Activated B cell treated with CpG ODN at 0.5 μM for 24 hours (primary cell): ENCODE measurements around the gene ZGLP1. TPM values are rescaled to one million over a fixed set of nuclear protein-coding genes. Genes with fewer than 3 reads are reported as not detected.

Source experiments
- ATAC-seq: fragments of 200-7000 bp; cut with Tn5 transposase; one replicate; pipeline ENCODE4 v1.10.0; 2021; ENCODE audit warnings: low read depth, mild to moderate bottlenecking, moderate library complexity
- CTCF ChIA-PET: fragments of 350-600 bp; sonication (Branson Sonifier 250); formaldehyde crosslinking; loops from one replicate; lab custom pipeline; 2021; ENCODE audit warnings: antibody characterized with exemption; lab: Charles Lee
- POLR2A ChIA-PET: fragments of 350-600 bp; sonication (Branson Sonifier 250); formaldehyde crosslinking; loops from one replicate; lab custom pipeline; 2021; ENCODE audit warnings: antibody characterized with exemption; lab: Charles Lee
- DNase-seq: peaks from one replicate; pipeline ENCODE4 v3.0.0; 2022
- H3K27ac Mint-ChIP-seq: one replicate; pipeline ENCODE4 v1.8.0; 2020; ENCODE audit warnings: mixed read lengths
- H3K27me3 Mint-ChIP-seq: one replicate; pipeline ENCODE4 v1.8.0; 2021; ENCODE audit warnings: mixed read lengths
- H3K36me3 Mint-ChIP-seq: one replicate; pipeline ENCODE4 v1.8.0; 2021; ENCODE audit warnings: low read depth, mixed read lengths
- H3K4me1 Mint-ChIP-seq: one replicate; pipeline ENCODE4 v1.8.0; 2021; ENCODE audit warnings: mixed read lengths
- H3K4me3 Mint-ChIP-seq: one replicate; pipeline ENCODE4 v1.8.0; 2020; ENCODE audit warnings: mild to moderate bottlenecking, mixed read lengths
- H3K9me3 Mint-ChIP-seq: one replicate; pipeline ENCODE4 v1.8.0; 2020; ENCODE audit warnings: mixed read lengths
- CTCF ChIP-seq: fragments of 200-600 bp; IDR thresholded peaks from one replicate; pipeline ENCODE4 v1.8.0; 2022; ENCODE audit warnings: antibody characterized with exemption, mild to moderate bottlenecking
- intact Hi-C: fragments of 100-400 bp; cut with micrococcal nuclease; formaldehyde crosslinking; loops from one replicate; pipeline ENCODE4 v1.15.1; 2024
- total RNA-seq: library from RNA; stranded (reverse); gene quantifications from 2 replicates; pipeline ENCODE4 v1.2.3, GENCODE V29; 2022

The ZGLP1 gene
- total RNA-seq, 1 donor from 2014 or later: 5.1 TPM

GRCh38 chr19:10271543-10272086, 38.0 kb downstream of the ZGLP1 start:
- intact Hi-C loops: loop anchor here (1.0 to 2.0 kb wide), 5 partner anchors 35 to 231 kb away; partner anchors contain the start of genes CDC37, FDX2 and TYK2
- peak overlapping the region; percentile 87 for H3K4me3 Mint-ChIP-seq
- H3K36me3 Mint-ChIP-seq: peaks cover 25% of the 10 kb centered on the region
- peak; percentile 43 for ATAC-seq
- CTCF ChIA-PET: interaction anchor here (0.8 to 6.4 kb wide), 13 partner anchors 9 to 146 kb away, joined by 3 to 211 read pairs (median 9); partner anchors contain the start of genes CDC37, ICAM4 and TYK2
- H3K4me1 Mint-ChIP-seq: peaks cover 44% of the 10 kb centered on the region
- peak; percentile 65 for DNase-seq
- no peak for TF ChIP-seq CTCF
- POLR2A ChIA-PET: interaction anchor here (0.6 to 5.7 kb wide), 32 partner anchors 9 to 488 kb away, joined by 3 to 128 read pairs (median 9); partner anchors contain the start of genes ANGPTL6, CDC37, FDX2 and ICAM3
- H3K9me3 Mint-ChIP-seq: no peaks in the 10 kb centered on the region
- H3K27me3 Mint-ChIP-seq: no peaks in the 10 kb centered on the region
- peak overlapping the region; percentile 92 for H3K27ac Mint-ChIP-seq

- no peak for TF ChIP-seq CTCF
- POLR2A ChIA-PET: interaction anchor here (0.5 to 5.7 kb wide), 39 partner anchors 9 to 489 kb away, joined by 3 to 128 read pairs (median 7); partner anchors contain the start of genes ANGPTL6, CDC37, FDX2 and ICAM3
- peak; percentile 70 for DNase-seq
- H3K36me3 Mint-ChIP-seq: peaks cover 23% of the 10 kb centered on the region
- no peaks in the 10 kb centered on the region for H3K27me3 Mint-ChIP-seq
- peak; percentile 51 for ATAC-seq
- peaks cover 44% of the 10 kb centered on the region for H3K4me1 Mint-ChIP-seq
- peak within 1 kb of the TSS; percentile 87 for H3K4me3 Mint-ChIP-seq
- no peaks in the 10 kb centered on the region for H3K9me3 Mint-ChIP-seq
- CTCF ChIA-PET: interaction anchor here (0.8 to 6.4 kb wide), 16 partner anchors 9 to 164 kb away, joined by 3 to 211 read pairs (median 7); partner anchors contain the start of genes CDC37, ICAM5, RAVER1 and TYK2
- intact Hi-C loops: loop anchor here (1.0 to 2.0 kb wide), 8 partner anchors 18 to 231 kb away; partner anchors contain the start of genes CDC37, FDX2, ICAM5 and RAVER1
- peak within 1 kb of the TSS; percentile 92 for H3K27ac Mint-ChIP-seq
Observed at GRCh38 chr19:10270616-10271394, 38.8 kb downstream of the ZGLP1 start, which contains the start of gene ICAM1. ICAM1 (plus strand) TSS chr19:10271120; CDS start chr19:10271160, 40 bp downstream.

GRCh38 chr19:10270180-10270615, 39.4 kb downstream of the ZGLP1 start:
- no peak for TF ChIP-seq CTCF
- Mint-ChIP-seq H3K4me1 (peaks cover 42% of the 10 kb centered on the region), H3K27me3 (no peaks in the 10 kb centered on the region), H3K36me3 (peaks cover 20% of the 10 kb centered on the region), H3K4me3 (peak overlapping the region; percentile 87), H3K9me3 (no peaks in the 10 kb centered on the region), H3K27ac (peak overlapping the region; percentile 92)
- ChIA-PET POLR2A (interaction anchor here (0.7 to 5.7 kb wide), 26 partner anchors 10 to 431 kb away, joined by 3 to 128 read pairs (median 10); partner anchors contain the start of genes CDC37, FDX2, ICAM4 and ICAM5), CTCF (interaction anchor here (0.9 to 6.4 kb wide), 14 partner anchors 10 to 165 kb away, joined by 3 to 211 read pairs (median 10); partner anchors contain the start of genes CDC37, ICAM5, RAVER1 and TYK2)
- DNase-seq (peak; percentile 80), ATAC-seq (peak; percentile 59)
- intact Hi-C loops: loop anchor here (1.0 to 2.0 kb wide), 5 partner anchors 19 to 155 kb away; partner anchors contain the start of genes ICAM5, RAVER1 and TYK2

- CTCF ChIA-PET: interaction anchor here (0.6 to 6.4 kb wide), 19 partner anchors 10 to 339 kb away, joined by 3 to 211 read pairs (median 7); partner anchors contain the start of genes ICAM5 and TYK2
- intact Hi-C loops: loop anchor here (1.0 to 2.0 kb wide), 7 partner anchors 10 to 156 kb away; partner anchors contain the start of genes ICAM5, RAVER1 and TYK2
- Mint-ChIP-seq H3K9me3 (no peaks in the 10 kb centered on the region), H3K27me3 (no peaks in the 10 kb centered on the region), H3K4me3 (peak overlapping the region; percentile 87), H3K27ac (peak overlapping the region; percentile 92), H3K36me3 (peaks cover 13% of the 10 kb centered on the region), H3K4me1 (peaks cover 38% of the 10 kb centered on the region)
- ATAC-seq: peak; percentile 48
- peak; percentile 71 for TF ChIP-seq CTCF
- DNase-seq: peak; percentile 88
- POLR2A ChIA-PET: interaction anchor here (0.6 to 5.7 kb wide), 19 partner anchors 10 to 218 kb away, joined by 3 to 128 read pairs (median 13); partner anchors contain the start of genes CDC37, FDX2, ICAM4 and ICAM5
Observed at GRCh38 chr19:10269333-10270179, 40.1 kb downstream of the ZGLP1 start.
